Measurements from ENCODE around the gene SYT1.

Gene SYT1

GRCh38 chr12:79301181-79301580, 436.6 kb downstream of the SYT1 start:
- no peak for DNase-seq

GRCh38 chr12:79302162-79302814, 437.7 kb downstream of the SYT1 start:
- DNase-seq = no peak

- no peak for DNase-seq
Measured at GRCh38 chr12:79307340-79307739, 442.8 kb downstream of the SYT1 start.

- DNase-seq = no peak
Measured at GRCh38 chr12:79309039-79309438, 444.5 kb downstream of the SYT1 start.

- DNase-seq = no peak
Measured at GRCh38 chr12:79317179-79317847, 452.7 kb downstream of the SYT1 start.

GRCh38 chr12:79322905-79323304, 458.3 kb downstream of the SYT1 start:
- DNase-seq = no peak

GRCh38 chr12:79324571-79324970, 460.0 kb downstream of the SYT1 start:
- no peak for DNase-seq

GRCh38 chr12:79326222-79326621, 461.6 kb downstream of the SYT1 start:
- no peak for DNase-seq

- DNase-seq = no peak
Measured at GRCh38 chr12:79326663-79327062, 462.1 kb downstream of the SYT1 start.

GRCh38 chr12:79327465-79327864, 462.9 kb downstream of the SYT1 start:
- DNase-seq = no peak

GRCh38 chr12:79329933-79330332, 465.4 kb downstream of the SYT1 start:
- no peak for DNase-seq

GRCh38 chr12:79331870-79332269, 467.3 kb downstream of the SYT1 start:
- no peak for DNase-seq

GRCh38 chr12:79333144-79333543, 468.6 kb downstream of the SYT1 start:
- DNase-seq = no peak

GRCh38 chr12:79337662-79338290, 473.2 kb downstream of the SYT1 start:
- DNase-seq = no peak

GRCh38 chr12:79344855-79345847, 480.6 kb downstream of the SYT1 start:
- DNase-seq = no peak

GRCh38 chr12:79347866-79348265, 483.3 kb downstream of the SYT1 start:
- no peak for DNase-seq

- DNase-seq = no peak
Measured at GRCh38 chr12:79351251-79351650, 486.7 kb downstream of the SYT1 start.

- DNase-seq = no peak
Measured at GRCh38 chr12:79356216-79356615, 491.6 kb downstream of the SYT1 start.

GRCh38 chr12:79357048-79357447, 492.5 kb downstream of the SYT1 start:
- DNase-seq = no peak

- DNase-seq = no peak
Measured at GRCh38 chr12:79358716-79359300, 494.2 kb downstream of the SYT1 start.

- DNase-seq = no peak
Measured at GRCh38 chr12:79360286-79360685, 495.7 kb downstream of the SYT1 start.

GRCh38 chr12:79360936-79361335, 496.4 kb downstream of the SYT1 start:
- DNase-seq = no peak

- no peak for DNase-seq
Measured at GRCh38 chr12:79364197-79364596, 499.6 kb downstream of the SYT1 start.

Data from activated T-cell treated with anti-CD3 and anti-CD28 coated beads for 4 hours (primary cell).